Activated T-helper 2 cell treated with anti-CD3 and anti-CD28 coated beads, Interferon-gamma antibody, Interleukin-2, Interleukin-4, amounts not matched to agents 10 μg/mL and 5 μg/mL and 100 μg/mL, durations not matched to agents 14 hours and 24 hours and 36 hours (primary cell): Measurements from ENCODE around the gene SF3B5. TPM values are rescaled to one million over a fixed set of nuclear protein-coding genes. Genes with fewer than 3 reads are reported as not detected.
"Not testable (repeated sequence)": the region's sequence is repeated elsewhere in the genome, so short reads cannot be mapped to it uniquely, and the experiment has no call there.

Experiments
- DNase-seq: peaks from one replicate; pipeline ENCODE4 v3.0.0; 2021; ENCODE audit warnings: low spot score
- H3K27ac Mint-ChIP-seq: one replicate; pipeline ENCODE4 v1.8.0; 2021; ENCODE audit warnings: mixed read lengths
- H3K27me3 Mint-ChIP-seq: one replicate; pipeline ENCODE4 v1.8.0; 2021; ENCODE audit warnings: low read depth, mixed read lengths
- H3K36me3 Mint-ChIP-seq: one replicate; pipeline ENCODE4 v1.8.0; 2021; ENCODE audit warnings: low read depth, mixed read lengths
- H3K4me1 Mint-ChIP-seq: one replicate; pipeline ENCODE4 v1.8.0; 2021; ENCODE audit warnings: low read depth, mixed read lengths
- H3K4me3 Mint-ChIP-seq: one replicate; pipeline ENCODE4 v1.8.0; 2021; ENCODE audit warnings: low read depth, mild to moderate bottlenecking, moderate library complexity, mixed read lengths
- H3K9me3 Mint-ChIP-seq: one replicate; pipeline ENCODE4 v1.8.0; 2021; ENCODE audit warnings: mixed read lengths
- intact Hi-C: fragments of 100-400 bp; cut with micrococcal nuclease; formaldehyde crosslinking; loops from one replicate; pipeline ENCODE4 v1.15.1; 2023
- total RNA-seq: library from RNA; stranded (reverse); gene quantifications from 2 replicates; pipeline ENCODE4 v1.2.3, GENCODE V29; 2022

Gene SF3B5
- total RNA-seq, 1 donor from 2014 or later, result 207 TPM

DNA sequence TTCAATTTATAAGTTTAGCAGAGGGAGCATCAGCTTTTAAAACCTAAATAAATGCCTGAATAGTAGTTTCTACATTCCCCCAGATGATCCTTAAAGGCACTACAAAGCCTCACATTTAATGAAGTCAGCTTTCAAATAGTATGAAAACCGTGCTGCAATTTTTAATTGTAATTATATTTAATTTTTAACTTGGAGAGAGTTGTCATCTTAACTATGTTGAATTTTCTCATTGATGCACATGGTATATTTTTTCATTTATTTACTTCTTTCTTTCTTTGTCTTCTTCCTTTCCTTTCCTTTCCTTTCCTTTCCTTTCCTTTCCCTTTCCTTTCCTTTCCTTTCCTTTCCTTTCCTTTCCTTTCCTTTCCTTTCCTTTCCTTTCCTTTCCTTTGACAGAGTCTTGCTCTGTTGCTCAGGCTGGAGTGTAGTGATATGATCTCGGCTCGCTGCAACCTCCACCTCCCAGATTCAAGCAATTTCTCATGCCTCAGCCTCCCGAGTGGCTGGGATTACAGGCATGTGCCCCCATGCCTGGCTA is 7.7 kb upstream of the SF3B5 start:
- no peak for DNase-seq
- Mint-ChIP-seq H3K9me3 (no peaks in the 10 kb centered on the region), H3K27me3 (peaks cover 2% of the 10 kb centered on the region), H3K4me1 (peaks cover 9% of the 10 kb centered on the region), H3K27ac (no peak overlapping the region), H3K4me3 (no peak overlapping the region), H3K36me3 (no peaks in the 10 kb centered on the region)
- intact Hi-C loops, result loop anchor here (5.0 kb wide), 1 partner anchor 479 kb away; no protein-coding TSS in a partner anchor

DNA sequence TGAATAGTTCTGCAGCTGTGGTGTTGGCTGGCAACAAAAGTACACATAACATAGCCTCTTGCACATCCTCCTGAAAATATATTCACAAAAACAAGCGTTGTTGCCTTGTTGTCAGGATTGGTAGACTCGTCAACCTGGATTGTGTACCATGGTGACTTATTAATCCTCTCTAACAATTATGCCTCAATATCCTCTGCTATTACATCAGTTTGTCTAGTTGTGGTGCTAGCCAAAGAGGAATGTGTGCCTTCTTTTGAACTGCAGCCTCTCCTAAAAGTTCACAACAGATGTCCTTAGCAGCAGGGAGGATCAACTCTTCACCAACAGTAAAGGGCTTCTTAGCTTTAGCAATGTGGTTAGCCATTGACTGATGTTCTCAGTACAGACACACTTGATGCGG is 3.6 kb upstream of the SF3B5 start:
- peaks cover 5% of the 10 kb centered on the region for H3K36me3 Mint-ChIP-seq
- intact Hi-C loops, result loop anchor here (5.0 to 10.0 kb wide), 4 partner anchors 157 to 1954 kb away; partner anchors contain the start of genes NMBR and VTA1
- no peaks in the 10 kb centered on the region for H3K9me3 Mint-ChIP-seq
- no peaks in the 10 kb centered on the region for H3K27me3 Mint-ChIP-seq
- no peak overlapping the region for H3K27ac Mint-ChIP-seq
- DNase-seq, result no peak
- H3K4me1 Mint-ChIP-seq, result peaks cover 16% of the 10 kb centered on the region
- H3K4me3 Mint-ChIP-seq, result no peak overlapping the region

DNA sequence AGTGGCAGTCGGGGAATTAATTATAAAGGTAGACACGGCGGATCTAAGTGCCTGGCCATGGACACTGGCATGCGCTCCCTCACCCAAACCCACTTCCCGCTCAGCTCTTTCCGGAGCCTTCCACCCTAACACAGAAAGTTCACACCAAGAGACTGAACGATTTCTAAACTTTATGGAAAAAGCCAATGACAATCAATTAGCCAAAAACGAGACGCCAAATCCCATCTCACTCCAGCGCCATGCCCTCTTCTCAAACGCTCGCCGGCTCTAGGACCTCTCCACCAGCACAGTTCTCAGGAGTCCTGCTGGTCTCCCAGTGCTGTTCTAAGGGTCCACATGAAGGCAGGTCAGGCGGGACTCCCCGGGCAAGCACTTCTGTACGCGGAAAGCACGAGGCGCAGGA is 641 bp downstream of the SF3B5 start:
- no peaks in the 10 kb centered on the region for H3K9me3 Mint-ChIP-seq
- no peaks in the 10 kb centered on the region for H3K27me3 Mint-ChIP-seq
- peaks cover 21% of the 10 kb centered on the region for H3K4me1 Mint-ChIP-seq
- H3K27ac Mint-ChIP-seq, result peak overlapping the region; percentile 92
- H3K36me3 Mint-ChIP-seq, result peaks cover 13% of the 10 kb centered on the region
- intact Hi-C loops, result loop anchor here (1.0 to 10.0 kb wide), 13 partner anchors 30 to 1950 kb away; partner anchors contain the start of genes ADAT2, LTV1, NMBR and PEX3
- DNase-seq, result no peak
- peak overlapping the region; percentile 93 for H3K4me3 Mint-ChIP-seq

DNA sequence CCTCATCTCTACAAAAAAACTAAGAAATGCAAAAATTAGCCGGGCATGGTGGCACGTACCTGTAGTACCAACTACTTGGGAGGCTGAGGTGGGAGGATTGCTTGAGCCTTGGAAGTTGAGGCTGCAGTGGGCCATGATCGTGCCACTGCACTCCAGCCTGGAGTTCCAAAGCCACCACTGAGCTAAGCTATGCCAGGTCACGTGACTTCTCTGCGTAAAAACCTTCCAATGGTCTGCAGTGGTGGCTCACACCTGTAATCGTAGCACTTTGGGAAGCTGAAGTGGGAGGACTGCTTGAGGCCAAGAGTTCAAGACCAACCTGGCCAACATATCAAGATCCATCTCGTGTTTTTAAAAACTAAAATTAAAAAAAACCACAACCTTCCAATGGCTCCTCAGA is 1.7 kb downstream of the SF3B5 start:
- Mint-ChIP-seq H3K4me3 (peak overlapping the region; percentile 93), H3K36me3 (peaks cover 13% of the 10 kb centered on the region), H3K27me3 (no peaks in the 10 kb centered on the region), H3K4me1 (peaks cover 21% of the 10 kb centered on the region), H3K27ac (peak overlapping the region; percentile 92), H3K9me3 (no peaks in the 10 kb centered on the region)
- intact Hi-C loops, result loop anchor here (10.0 kb wide), 2 partner anchors 471 to 1949 kb away; partner anchors contain the start of genes NMBR and VTA1
- no peak for DNase-seq

DNA sequence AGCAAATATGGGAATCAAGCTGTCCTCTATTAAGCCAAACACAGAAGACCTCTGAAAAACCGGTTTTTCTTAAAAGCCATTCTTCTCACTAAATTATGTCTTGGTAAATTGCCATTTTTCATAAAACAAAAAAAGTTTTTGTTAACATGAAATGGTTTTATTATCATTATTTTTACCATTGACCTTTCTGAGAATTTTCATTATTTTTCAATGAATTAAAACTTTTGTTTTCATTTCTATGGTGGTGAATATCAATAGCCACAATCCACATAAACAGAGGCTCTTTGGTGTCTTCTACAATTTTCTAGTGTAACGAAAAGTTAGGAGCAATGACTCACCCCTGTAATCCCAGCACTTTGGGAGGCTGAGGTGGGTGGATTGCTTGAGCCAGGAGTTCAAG is 2.1 kb downstream of the SF3B5 start:
- intact Hi-C loops, result loop anchor here (10.0 kb wide), 2 partner anchors 472 to 1948 kb away; partner anchors contain the start of genes NMBR and VTA1
- Mint-ChIP-seq H3K36me3 (peaks cover 13% of the 10 kb centered on the region), H3K4me1 (peaks cover 21% of the 10 kb centered on the region), H3K9me3 (no peaks in the 10 kb centered on the region), H3K27me3 (no peaks in the 10 kb centered on the region), H3K4me3 (peak overlapping the region; percentile 56), H3K27ac (no peak overlapping the region)
- DNase-seq, result no peak

GRCh38 chr6:144090384-144090783 is 5.0 kb downstream of the SF3B5 start:
- peaks cover 13% of the 10 kb centered on the region for H3K36me3 Mint-ChIP-seq
- H3K9me3 Mint-ChIP-seq, result no peaks in the 10 kb centered on the region
- peaks cover 14% of the 10 kb centered on the region for H3K4me1 Mint-ChIP-seq
- H3K27me3 Mint-ChIP-seq, result no peaks in the 10 kb centered on the region
- intact Hi-C loops, result loop anchor here (10.0 kb wide), 2 partner anchors 474 to 1946 kb away; partner anchors contain the start of genes NMBR and VTA1
- no peak overlapping the region for H3K27ac Mint-ChIP-seq
- DNase-seq, result no peak
- H3K4me3 Mint-ChIP-seq, result no peak overlapping the region

GRCh38 chr6:144087789-144088426 is 7.5 kb downstream of the SF3B5 start:
- DNase-seq, result no peak
- no peaks in the 10 kb centered on the region for H3K27me3 Mint-ChIP-seq
- H3K4me1 Mint-ChIP-seq, result no peaks in the 10 kb centered on the region
- no peak overlapping the region for H3K27ac Mint-ChIP-seq
- H3K9me3 Mint-ChIP-seq, result no peaks in the 10 kb centered on the region
- intact Hi-C loops, result no loop called here
- H3K4me3 Mint-ChIP-seq, result no peak overlapping the region
- H3K36me3 Mint-ChIP-seq, result no peaks in the 10 kb centered on the region

GRCh38 chr6:144086959-144087358 is 8.4 kb downstream of the SF3B5 start:
- intact Hi-C loops, result no loop called here
- no peak for DNase-seq
- Mint-ChIP-seq H3K9me3 (no peaks in the 10 kb centered on the region), H3K36me3 (no peaks in the 10 kb centered on the region), H3K4me1 (no peaks in the 10 kb centered on the region), H3K27me3 (no peaks in the 10 kb centered on the region), H3K27ac (no peak overlapping the region), H3K4me3 (no peak overlapping the region)

GRCh38 chr6:144083172-144083571 is 12.2 kb downstream of the SF3B5 start:
- Mint-ChIP-seq H3K36me3 (no peaks in the 10 kb centered on the region), H3K4me1 (no peaks in the 10 kb centered on the region), H3K27me3 (no peaks in the 10 kb centered on the region), H3K4me3 (no peak overlapping the region), H3K27ac (no peak overlapping the region), H3K9me3 (no peaks in the 10 kb centered on the region)
- no peak for DNase-seq
- intact Hi-C loops, result no loop called here

DNA sequence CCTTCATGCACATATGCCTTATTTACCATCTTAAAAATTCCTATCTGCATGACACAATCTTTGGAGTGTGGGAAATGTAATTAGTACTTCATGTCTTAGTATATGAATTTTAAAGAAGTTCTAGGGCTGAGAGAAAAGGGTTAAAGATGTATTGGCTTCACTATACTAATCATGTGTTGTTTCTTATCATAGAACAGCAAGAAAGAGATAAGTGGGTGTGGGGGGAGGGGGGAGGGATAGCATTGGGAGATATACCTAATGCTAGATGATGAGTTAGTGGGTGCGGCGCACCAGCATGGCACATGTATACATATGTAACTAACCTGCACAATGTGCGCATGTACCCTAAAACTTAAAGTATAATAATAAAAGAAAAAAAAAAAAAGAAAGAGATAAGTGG is 13.0 kb downstream of the SF3B5 start:
- H3K27me3 Mint-ChIP-seq, H3K36me3 Mint-ChIP-seq, H3K4me3 Mint-ChIP-seq, DNase-seq, H3K9me3 Mint-ChIP-seq, H3K4me1 Mint-ChIP-seq, intact Hi-C loops, H3K27ac Mint-ChIP-seq: not testable (repeated sequence)

DNA sequence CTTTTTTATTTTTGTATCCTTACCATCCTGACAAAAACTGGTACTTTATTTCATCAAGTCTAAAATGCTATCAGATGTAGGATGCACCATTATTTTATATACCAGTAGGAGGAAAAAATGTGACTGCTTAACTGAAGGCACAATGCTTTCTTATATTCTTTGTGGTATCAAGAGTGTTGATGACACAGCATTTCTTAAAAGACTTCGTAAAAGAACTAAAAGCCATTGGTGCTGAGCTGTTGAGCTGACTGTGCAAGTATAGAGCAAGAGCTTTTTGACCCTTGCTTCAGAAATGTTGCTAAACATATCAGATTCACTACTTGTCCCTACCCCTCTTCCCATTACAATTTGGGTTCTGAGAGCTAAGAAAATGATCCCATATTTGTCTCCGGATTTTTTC is 17.5 kb downstream of the SF3B5 start:
- intact Hi-C loops, result no loop called here
- no peaks in the 10 kb centered on the region for H3K27me3 Mint-ChIP-seq
- H3K9me3 Mint-ChIP-seq, result no peaks in the 10 kb centered on the region
- no peaks in the 10 kb centered on the region for H3K36me3 Mint-ChIP-seq
- H3K4me1 Mint-ChIP-seq, result peaks cover 4% of the 10 kb centered on the region
- DNase-seq, result no peak
- no peak overlapping the region for H3K27ac Mint-ChIP-seq
- H3K4me3 Mint-ChIP-seq, result no peak overlapping the region

DNA sequence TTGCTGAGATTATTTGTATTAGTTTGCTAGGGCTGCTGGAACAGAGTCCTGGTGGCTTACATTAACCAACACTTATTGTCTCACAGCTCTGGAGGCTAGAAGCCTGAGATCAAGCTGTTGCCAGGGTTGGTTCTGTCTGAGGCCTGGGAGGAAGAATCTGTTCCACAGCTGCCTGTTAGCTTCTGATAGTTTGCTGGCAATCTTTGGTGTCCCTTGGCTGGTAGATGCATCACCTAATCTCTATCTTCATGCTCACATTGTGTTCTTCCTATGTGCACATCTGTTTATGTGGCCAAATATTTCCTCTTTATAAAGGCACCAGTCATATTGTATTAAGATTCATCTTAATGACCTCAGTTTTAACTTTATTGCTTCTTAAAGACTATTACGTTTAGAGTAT is 19.5 kb downstream of the SF3B5 start:
- Mint-ChIP-seq H3K4me1 (peaks cover 4% of the 10 kb centered on the region), H3K9me3 (no peaks in the 10 kb centered on the region), H3K36me3 (no peaks in the 10 kb centered on the region), H3K27ac (no peak overlapping the region), H3K27me3 (peaks cover 5% of the 10 kb centered on the region), H3K4me3 (no peak overlapping the region)
- no peak for DNase-seq
- intact Hi-C loops, result no loop called here

- no peak for DNase-seq
- Mint-ChIP-seq H3K9me3 (no peaks in the 10 kb centered on the region), H3K27me3 (peaks cover 5% of the 10 kb centered on the region), H3K4me1 (peaks cover 4% of the 10 kb centered on the region), H3K36me3 (no peaks in the 10 kb centered on the region), H3K27ac (no peak overlapping the region), H3K4me3 (no peak overlapping the region)
- intact Hi-C loops, result no loop called here
These were observed 20.2 kb downstream of the SF3B5 start for GRCh38 chr6:144075187-144075586.
